Glutamatergic neuron (in vitro differentiated cells): ENCODE data around the gene PAPOLG. TPM values are rescaled to one million over a fixed set of nuclear protein-coding genes. Genes with fewer than 3 reads are reported as not detected.

Experiments
- DNase-seq: peaks from one replicate; pipeline ENCODE4 v3.0.0; 2022
- H3K27ac Mint-ChIP-seq: one replicate; pipeline ENCODE4 v1.8.0; 2020; ENCODE audit warnings: mild to moderate bottlenecking, mixed read lengths, inconsistent platforms; ENCODE audit not compliant: unreplicated experiment
- H3K27me3 Mint-ChIP-seq: one replicate; pipeline ENCODE4 v1.8.0; 2020; ENCODE audit warnings: mild to moderate bottlenecking, moderate library complexity, mixed read lengths, inconsistent platforms; ENCODE audit not compliant: unreplicated experiment
- H3K36me3 Mint-ChIP-seq: one replicate; pipeline ENCODE4 v1.8.0; 2020; ENCODE audit warnings: mild to moderate bottlenecking, mixed read lengths, inconsistent platforms; ENCODE audit not compliant: unreplicated experiment
- H3K4me1 Mint-ChIP-seq: one replicate; pipeline ENCODE4 v1.8.0; 2020; ENCODE audit warnings: mild to moderate bottlenecking, low read depth, mixed read lengths, inconsistent platforms; ENCODE audit not compliant: unreplicated experiment
- H3K4me3 Mint-ChIP-seq: one replicate; pipeline ENCODE4 v1.8.0; 2020; ENCODE audit warnings: mild to moderate bottlenecking, mixed read lengths, inconsistent platforms; ENCODE audit not compliant: unreplicated experiment
- H3K9me3 Mint-ChIP-seq: one replicate; pipeline ENCODE4 v1.8.0; 2020; ENCODE audit warnings: mild to moderate bottlenecking, moderate library complexity, mixed read lengths, inconsistent platforms; ENCODE audit not compliant: unreplicated experiment
- CTCF ChIP-seq: fragments of 200-600 bp; sonication (generic); IDR thresholded peaks from one replicate; pipeline ENCODE4 v1.5.0; 2021; ENCODE audit not compliant: partially characterized antibody, unreplicated experiment
- total RNA-seq: library from RNA; stranded (reverse); fragmentation: NEBNext Ultra II Directional; extraction: Animal tissue kit (Norgen Biotek cat#: 25700); gene quantifications from one replicate; pipeline ENCODE4 v1.2.1, GENCODE V29; 2021; ENCODE audit not compliant: unreplicated experiment

PAPOLG gene
- total RNA-seq, 1 donor from 2014 or later = 22.7 TPM

- Mint-ChIP-seq H3K36me3 (peaks cover 4% of the 10 kb centered on the region), H3K4me3 (no peak overlapping the region), H3K27me3 (no peaks in the 10 kb centered on the region), H3K27ac (no peak overlapping the region), H3K9me3 (peaks cover 4% of the 10 kb centered on the region), H3K4me1 (no peaks in the 10 kb centered on the region)
- TF ChIP-seq CTCF = no peak
- no peak for DNase-seq
These were observed 40.5 kb upstream of the PAPOLG start for GRCh38 chr2:60715561-60715960.

- peaks cover 4% of the 10 kb centered on the region for H3K36me3 Mint-ChIP-seq
- H3K4me3 Mint-ChIP-seq = no peak overlapping the region
- no peak overlapping the region for H3K27ac Mint-ChIP-seq
- no peak for TF ChIP-seq CTCF
- no peaks in the 10 kb centered on the region for H3K27me3 Mint-ChIP-seq
- peaks cover 4% of the 10 kb centered on the region for H3K9me3 Mint-ChIP-seq
- no peaks in the 10 kb centered on the region for H3K4me1 Mint-ChIP-seq
- DNase-seq = no peak
These were observed 38.4 kb upstream of the PAPOLG start for GRCh38 chr2:60717691-60718090.

- TF ChIP-seq CTCF = no peak
- DNase-seq = no peak
- no peak overlapping the region for H3K4me3 Mint-ChIP-seq
- no peaks in the 10 kb centered on the region for H3K27me3 Mint-ChIP-seq
- H3K4me1 Mint-ChIP-seq = no peaks in the 10 kb centered on the region
- peaks cover 2% of the 10 kb centered on the region for H3K9me3 Mint-ChIP-seq
- H3K36me3 Mint-ChIP-seq = no peaks in the 10 kb centered on the region
- H3K27ac Mint-ChIP-seq = no peak overlapping the region
These were observed 36.7 kb upstream of the PAPOLG start for GRCh38 chr2:60719331-60719730.

GRCh38 chr2:60725466-60725865 lies 30.6 kb upstream of the PAPOLG start:
- Mint-ChIP-seq H3K4me1 (no peaks in the 10 kb centered on the region), H3K27me3 (no peaks in the 10 kb centered on the region), H3K27ac (no peak overlapping the region), H3K4me3 (no peak overlapping the region), H3K36me3 (no peaks in the 10 kb centered on the region), H3K9me3 (no peaks in the 10 kb centered on the region)
- no peak for TF ChIP-seq CTCF
- no peak for DNase-seq

- Mint-ChIP-seq H3K4me3 (no peak overlapping the region), H3K36me3 (no peaks in the 10 kb centered on the region), H3K9me3 (no peaks in the 10 kb centered on the region), H3K27ac (no peak overlapping the region), H3K27me3 (no peaks in the 10 kb centered on the region), H3K4me1 (no peaks in the 10 kb centered on the region)
- no peak for DNase-seq
- TF ChIP-seq CTCF = no peak
These were observed 27.2 kb upstream of the PAPOLG start for GRCh38 chr2:60728855-60729254.
